HepG2 (cell line): ENCODE measurements around the gene CASKIN1. TPM values are rescaled to one million over a fixed set of nuclear protein-coding genes. Genes with fewer than 3 reads are reported as not detected.

ENCODE experiments used
- CSRNP1 ChIP-seq: sonication (generic); formaldehyde crosslinking; IDR thresholded peaks from 2 replicates; pipeline ENCODE4 v1.8.1; 2023; ENCODE audit warnings: mild to moderate bottlenecking, missing genetic modification reagents
- EED ChIP-seq: sonication (generic); formaldehyde crosslinking; IDR thresholded peaks from 2 replicates; pipeline ENCODE4 v1.5.0; 2020; ENCODE audit warnings: mild to moderate bottlenecking, missing genetic modification reagents
- GABPB1 ChIP-seq: IDR thresholded peaks from 2 replicates; pipeline ENCODE4 v1.6.1; 2016; ENCODE audit warnings: mild to moderate bottlenecking, missing genetic modification reagents, moderate library complexity, missing compliant biosample characterization
- HNRNPUL1 ChIP-seq: fragments of 200-400 bp; formaldehyde crosslinking; IDR thresholded peaks from 2 replicates; pipeline ENCODE4 v1.6.1; 2017; ENCODE audit warnings: low read depth, mild to moderate bottlenecking, low read length, moderate library complexity
- MLX ChIP-seq: IDR thresholded peaks from 2 replicates; pipeline ENCODE4 v1.6.1; 2016
- MYC ChIP-seq: sonication (generic); formaldehyde crosslinking; IDR thresholded peaks from 2 replicates; pipeline ENCODE4 v1.9.0; 2021; ENCODE audit warnings: missing genetic modification reagents, borderline replicate concordance
- NCOR1 ChIP-seq: fragments of 200-600 bp; sonication (generic); IDR thresholded peaks from 2 replicates; pipeline ENCODE4 v1.7.0; 2017; ENCODE audit warnings: antibody characterized with exemption, low read length, borderline replicate concordance
- NONO ChIP-seq, 2 experiments: fragments of 450-650 bp in 1 of 2; sonication (generic) in 1 of 2; formaldehyde crosslinking in 1 of 2; IDR thresholded peaks in 1 of 2; conservative IDR thresholded peaks in 1 of 2; 2 replicates each; pipeline versions ENCODE4 v1.6.1 to v1.8.0; 2017 to 2022; ENCODE audit warnings: mild to moderate bottlenecking in 1 of 2, missing genetic modification reagents in 1 of 2, moderate library complexity in 1 of 2
- NR2F2 ChIP-seq: IDR thresholded peaks from 2 replicates; pipeline ENCODE4 v1.6.1; 2012; ENCODE audit warnings: low read depth, inconsistent platforms, borderline replicate concordance
- PITX1 ChIP-seq: sonication (generic); formaldehyde crosslinking; IDR thresholded peaks from 2 replicates; pipeline ENCODE4 v1.5.1; 2020; ENCODE audit warnings: mild to moderate bottlenecking, missing genetic modification reagents
- SALL1 ChIP-seq: sonication (generic); formaldehyde crosslinking; IDR thresholded peaks from 2 replicates; pipeline ENCODE4 v1.8.0; 2022; ENCODE audit warnings: mild to moderate bottlenecking, missing genetic modification reagents
- SATB2 ChIP-seq: sonication (generic); formaldehyde crosslinking; IDR thresholded peaks from 2 replicates; pipeline ENCODE4 v1.5.0; 2020; ENCODE audit warnings: missing genetic modification reagents
- SMARCC2 ChIP-seq: fragments of 450-650 bp; IDR thresholded peaks from 2 replicates; pipeline ENCODE4 v1.6.1; 2017; ENCODE audit warnings: antibody characterized with exemption, mild to moderate bottlenecking
- STAG1 ChIP-seq: sonication (generic); formaldehyde crosslinking; IDR thresholded peaks from 2 replicates; pipeline ENCODE4 v1.4.0; 2020; ENCODE audit warnings: missing genetic modification reagents
- TBL1XR1 ChIP-seq: fragments of 150-350 bp; IDR thresholded peaks from 2 replicates; pipeline ENCODE4 v1.6.1; 2014; ENCODE audit warnings: borderline replicate concordance, low read length; ENCODE audit not compliant: partially characterized antibody
- THAP11 ChIP-seq: IDR thresholded peaks from 2 replicates; pipeline ENCODE4 v1.6.1; 2016; ENCODE audit warnings: missing biosample characterization, missing genetic modification reagents
- ZBTB3 ChIP-seq: sonication (generic); formaldehyde crosslinking; IDR thresholded peaks from 2 replicates; pipeline ENCODE4 v1.4.0; 2020; ENCODE audit warnings: low read depth, mild to moderate bottlenecking, moderate library complexity, missing genetic modification reagents, borderline replicate concordance
- ZBTB38 ChIP-seq: sonication (generic); formaldehyde crosslinking; IDR thresholded peaks from 2 replicates; pipeline ENCODE4 v1.5.1; 2020; ENCODE audit warnings: mild to moderate bottlenecking, missing genetic modification reagents
- ZMYM2 ChIP-seq: sonication (generic); formaldehyde crosslinking; IDR thresholded peaks from 2 replicates; pipeline ENCODE4 v1.8.0; 2022; ENCODE audit warnings: mild to moderate bottlenecking, missing genetic modification reagents
- ZNF513 ChIP-seq: sonication (generic); formaldehyde crosslinking; conservative IDR thresholded peaks from 2 replicates; pipeline ENCODE4 v1.5.0; 2020; ENCODE audit warnings: missing genetic modification reagents
- ZNF546 ChIP-seq: sonication (generic); formaldehyde crosslinking; conservative IDR thresholded peaks from 2 replicates; pipeline ENCODE4 v1.8.1; 2023; ENCODE audit warnings: mild to moderate bottlenecking, missing genetic modification reagents
- ZNF557 ChIP-seq: sonication (generic); formaldehyde crosslinking; IDR thresholded peaks from 2 replicates; pipeline ENCODE4 v1.4.0; 2020; ENCODE audit warnings: missing genetic modification reagents
- ZNF558 ChIP-seq: sonication (generic); formaldehyde crosslinking; IDR thresholded peaks from 2 replicates; pipeline ENCODE4 v1.9.0; 2022; ENCODE audit warnings: mild to moderate bottlenecking, missing genetic modification reagents, borderline replicate concordance
- ZNF713 ChIP-seq: sonication (generic); formaldehyde crosslinking; IDR thresholded peaks from 2 replicates; pipeline ENCODE4 v1.4.0; 2020; ENCODE audit warnings: mild to moderate bottlenecking, missing genetic modification reagents
- ZNF790 ChIP-seq: sonication (generic); formaldehyde crosslinking; IDR thresholded peaks from 2 replicates; pipeline ENCODE4 v1.8.0; 2022; ENCODE audit warnings: missing genetic modification reagents, mild to moderate bottlenecking, borderline replicate concordance
- ZSCAN12 ChIP-seq: sonication (generic); formaldehyde crosslinking; IDR thresholded peaks from 2 replicates; pipeline ENCODE4 v1.9.0; 2021; ENCODE audit warnings: mild to moderate bottlenecking, missing genetic modification reagents
- ZSCAN30 ChIP-seq: sonication (generic); formaldehyde crosslinking; IDR thresholded peaks from 2 replicates; pipeline ENCODE4 v1.5.0; 2020; ENCODE audit warnings: mild to moderate bottlenecking, missing genetic modification reagents
- ZZZ3 ChIP-seq: sonication (generic); formaldehyde crosslinking; IDR thresholded peaks from 2 replicates; pipeline ENCODE4 v1.4.0; 2020; ENCODE audit warnings: missing genetic modification reagents, mild to moderate bottlenecking, borderline replicate concordance
- polyA plus RNA-seq, 8 experiments: library from polyadenylated mRNA; depleted of rRNA in 3 of 8; stranded (reverse) in 7 of 8; unstranded in 1 of 8; fragments of >200 nt; fragmentation: Illumina TruSeq in 4 of 8; extraction: Trizol in 4 of 8; gene quantifications; 2 replicates each; pipeline versions ENCODE4 v1.2.1 to v1.2.3, GENCODE V29; 2011 to 2016; ENCODE audit warnings: low read depth in 4 of 8, missing spikeins in 1 of 8, mixed read lengths in 1 of 8; ENCODE audit not compliant: insufficient read depth in 1 of 8
- total RNA-seq, 5 experiments: library from RNA; depleted of rRNA; stranded (reverse); fragments of >200 nt; fragmentation: Illumina TruSeq; extraction: Trizol; gene quantifications; 2 replicates each; pipeline ENCODE4 v1.2.3, GENCODE V29; 2016; ENCODE audit warnings: low read depth in 1 of 5

CASKIN1 gene
- total and polyA plus RNA-seq, 2 of the 13 experiments (the other 11 are each of a cell fraction or from before 2014, with no cell fraction given): 1.2 to 2.2 TPM

- TF ChIP-seq ZNF558 (CRISPR knock-in tag): no peak; the same call in 1 of the 2 replicates
- TF ChIP-seq MLX (CRISPR knock-in tag): no peak
- no peak for TF ChIP-seq EED (CRISPR knock-in tag)
- TF ChIP-seq ZNF513: peak; percentile 71; the same call in 1 of the 2 replicates
- no peak for TF ChIP-seq ZSCAN30
- no peak; the same call in 1 of the 2 replicates for TF ChIP-seq ZZZ3
- TF ChIP-seq PITX1 (CRISPR knock-in tag): peak; percentile 41; the same call in 1 of the 2 replicates
- peak; percentile 79; the same call in 1 of the 2 replicates for TF ChIP-seq NR2F2
- TF ChIP-seq GABPB1 (CRISPR knock-in tag): peak; percentile 94
- no peak for TF ChIP-seq ZBTB3 (CRISPR knock-in tag)
- no peak for TF ChIP-seq ZNF790 (CRISPR knock-in tag)
- TF ChIP-seq MYC (CRISPR knock-in tag): peak; percentile 97
- peak; percentile 26 for TF ChIP-seq TBL1XR1
- TF ChIP-seq STAG1 (CRISPR knock-in tag): no peak; the same call in 1 of the 2 replicates
- TF ChIP-seq THAP11 (CRISPR knock-in tag): peak; percentile 97
- TF ChIP-seq ZNF546: peak; percentile 37; the same call in 1 of the 2 replicates
- TF ChIP-seq SALL1: peak; percentile 90
- peak; percentile 67; the same call in 1 of the 2 replicates for TF ChIP-seq SATB2 (CRISPR knock-in tag)
- TF ChIP-seq SMARCC2: no peak
- TF ChIP-seq NCOR1: no peak
- TF ChIP-seq CSRNP1 (CRISPR knock-in tag): peak; percentile 91; the same call in 1 of the 2 replicates
- TF ChIP-seq ZNF557: no peak
- TF ChIP-seq ZSCAN12 (CRISPR knock-in tag): no peak
- no peak for TF ChIP-seq HNRNPUL1
- no peak for TF ChIP-seq NONO (IDR thresholded peaks at IDR 0.05)
- peak; percentile 67; the same call in 1 of the 2 replicates for TF ChIP-seq NONO (CRISPR knock-in tag; conservative IDR thresholded peaks at IDR 0.05)
- TF ChIP-seq ZBTB38 (CRISPR knock-in tag): no peak
- TF ChIP-seq ZMYM2: no peak
- no peak for TF ChIP-seq ZNF713 (CRISPR knock-in tag)
Observed at GRCh38 chr16:2155091-2155950, 41.1 kb downstream of the CASKIN1 start, which contains the start of gene TRAF7 (continued).
